Measurements from ENCODE around the gene TNFRSF13B. TPM values are rescaled to one million over a fixed set of nuclear protein-coding genes. Genes with fewer than 3 reads are reported as not detected.
"Not testable (repeated sequence)": the region's sequence is repeated elsewhere in the genome, so short reads cannot be mapped to it uniquely, and the experiment has no call there.

Gene TNFRSF13B
- total RNA-seq, 1 donor from 2014 or later: not detected

- intact Hi-C loops (cut with DNase I): no loop called here
- DNase-seq (ENCODE audit: missing footprints) (no peak), ATAC-seq (no peak)
Observed at GRCh38 chr17:16973760-16974540, 2.0 kb upstream of the TNFRSF13B start.

GRCh38 chr17:16973043-16973442, 1.1 kb upstream of the TNFRSF13B start:
- intact Hi-C loops (cut with DNase I); ATAC-seq; DNase-seq (ENCODE audit: missing footprints): not testable (repeated sequence)

- no peak for ATAC-seq
- intact Hi-C loops (cut with DNase I): no loop called here
Observed at GRCh38 chr17:16972346-16972745, 428 bp upstream of the TNFRSF13B start.

GRCh38 chr17:16969931-16970906, 1.7 kb downstream of the TNFRSF13B start:
- ATAC-seq (no peak), DNase-seq (ENCODE audit: missing footprints) (no peak)
- intact Hi-C loops (cut with DNase I): no loop called here

More at GRCh38 chr17:16972346-16972745, 428 bp upstream of the TNFRSF13B start:
- DNase-seq (ENCODE audit: missing footprints): no peak

GRCh38 chr17:16968786-16969185, 3.1 kb downstream of the TNFRSF13B start:
- DNase-seq (ENCODE audit: missing footprints): no peak
- intact Hi-C loops (cut with DNase I): no loop called here
- ATAC-seq: no peak

- intact Hi-C loops (cut with DNase I): no loop called here
- ATAC-seq (no peak), DNase-seq (ENCODE audit: missing footprints) (no peak)
Observed at GRCh38 chr17:16962804-16963203, 9.1 kb downstream of the TNFRSF13B start.

- intact Hi-C loops (cut with DNase I): no loop called here
- DNase-seq (ENCODE audit: missing footprints): no peak
- ATAC-seq: no peak
Observed at GRCh38 chr17:16961792-16962191, 10.1 kb downstream of the TNFRSF13B start.

GRCh38 chr17:16961022-16961421, 10.9 kb downstream of the TNFRSF13B start:
- DNase-seq (ENCODE audit: missing footprints); ATAC-seq; intact Hi-C loops (cut with DNase I): not testable (repeated sequence)

- intact Hi-C loops (cut with DNase I); DNase-seq (ENCODE audit: missing footprints); ATAC-seq: not testable (repeated sequence)
Observed at GRCh38 chr17:16955011-16955410, 16.9 kb downstream of the TNFRSF13B start.

GRCh38 chr17:16954521-16954920, 17.4 kb downstream of the TNFRSF13B start:
- ATAC-seq (no peak), DNase-seq (ENCODE audit: missing footprints) (no peak)
- intact Hi-C loops (cut with DNase I): no loop called here

- DNase-seq (ENCODE audit: missing footprints): no peak
- intact Hi-C loops (cut with DNase I): no loop called here
Observed at GRCh38 chr17:16953841-16954240, 18.1 kb downstream of the TNFRSF13B start.

GRCh38 chr17:16953347-16953746, 18.6 kb downstream of the TNFRSF13B start:
- DNase-seq (ENCODE audit: missing footprints) (no peak), ATAC-seq (no peak)
- intact Hi-C loops (cut with DNase I): no loop called here

More at GRCh38 chr17:16953841-16954240, 18.1 kb downstream of the TNFRSF13B start:
- ATAC-seq: no peak

- no peak for ATAC-seq
- DNase-seq (ENCODE audit: missing footprints): no peak
- intact Hi-C loops (cut with DNase I): no loop called here
Observed at GRCh38 chr17:16952401-16952800, 19.5 kb downstream of the TNFRSF13B start.

GRCh38 chr17:16950488-16950887, 21.4 kb downstream of the TNFRSF13B start:
- no peak for DNase-seq (ENCODE audit: missing footprints)
- no peak for ATAC-seq
- intact Hi-C loops (cut with DNase I): no loop called here

GRCh38 chr17:16948587-16949376, 23.1 kb downstream of the TNFRSF13B start:
- ATAC-seq (no peak), DNase-seq (ENCODE audit: missing footprints) (no peak)
- intact Hi-C loops (cut with DNase I): no loop called here

GRCh38 chr17:16947470-16947869, 24.4 kb downstream of the TNFRSF13B start:
- ATAC-seq (no peak), DNase-seq (ENCODE audit: missing footprints) (no peak)
- intact Hi-C loops (cut with DNase I): no loop called here

- DNase-seq (ENCODE audit: missing footprints) (no peak), ATAC-seq (no peak)
- intact Hi-C loops (cut with DNase I): no loop called here
Observed at GRCh38 chr17:16945663-16946218, 26.2 kb downstream of the TNFRSF13B start.

- intact Hi-C loops (cut with DNase I): no loop called here
- ATAC-seq: no peak
Observed at GRCh38 chr17:16945136-16945482, 26.8 kb downstream of the TNFRSF13B start.

More at GRCh38 chr17:16945136-16945482, 26.8 kb downstream of the TNFRSF13B start:
- DNase-seq (ENCODE audit: missing footprints): no peak

Measured in Right ventricle myocardium inferior (tissue), 1 donor.